Esophagus mucosa (tissue), 1 donor: ENCODE measurements around the gene KIF25. TPM values are rescaled to one million over a fixed set of nuclear protein-coding genes. Genes with fewer than 3 reads are reported as not detected.
A peak's percentile ranks its signal among the peaks of the same experiment; 100 is the strongest.
"Not testable (repeated sequence)": the region's sequence is repeated elsewhere in the genome, so short reads cannot be mapped to it uniquely, and the experiment has no call there.

Experiments used
- ATAC-seq: fragments of 200-7000 bp; cut with Tn5 transposase; one replicate; pipeline ENCODE4 v1.9.1; 2020
- total RNA-seq: library from RNA; stranded (reverse); gene quantifications from one replicate; pipeline ENCODE4 v1.2.4, GENCODE V29; 2023
- donor health status: DM: yes; HTN: yes; CAD: no.

Gene KIF25
- total RNA-seq, 1 donor from 2014 or later: not detected

- no peak for ATAC-seq
These were observed 859 bp upstream of the KIF25 start for GRCh38 chr6:167996424-167997199.

- ATAC-seq: no peak
These were observed 744 bp downstream of the KIF25 start for GRCh38 chr6:167998215-167998614.

GRCh38 chr6:168000198-168001028, 2.9 kb downstream of the KIF25 start:
- no peak for ATAC-seq

- no peak for ATAC-seq
These were observed 3.5 kb downstream of the KIF25 start for GRCh38 chr6:168001029-168001332.

- ATAC-seq: not testable (repeated sequence)
These were observed 4.0 kb downstream of the KIF25 start for GRCh38 chr6:168001514-168001913.

GRCh38 chr6:168002804-168003203, 5.3 kb downstream of the KIF25 start:
- ATAC-seq: no peak

- no peak for ATAC-seq
These were observed 6.6 kb downstream of the KIF25 start for GRCh38 chr6:168004023-168004422.

- ATAC-seq: no peak
These were observed 7.5 kb downstream of the KIF25 start for GRCh38 chr6:168004945-168005344.

GRCh38 chr6:168005796-168006195, 8.3 kb downstream of the KIF25 start:
- ATAC-seq: no peak

GRCh38 chr6:168007592-168008338, 10.3 kb downstream of the KIF25 start:
- peak; percentile 90 for ATAC-seq

GRCh38 chr6:168009331-168009730, 11.9 kb downstream of the KIF25 start:
- ATAC-seq: no peak

GRCh38 chr6:168011291-168011690, 13.8 kb downstream of the KIF25 start:
- ATAC-seq: no peak

- ATAC-seq: no peak
These were observed 15.2 kb downstream of the KIF25 start for GRCh38 chr6:168012431-168013249.

GRCh38 chr6:168013250-168013915, 15.9 kb downstream of the KIF25 start:
- ATAC-seq: no peak

- no peak for ATAC-seq
These were observed 17.0 kb downstream of the KIF25 start for GRCh38 chr6:168014428-168014827.

- no peak for ATAC-seq
These were observed 17.5 kb downstream of the KIF25 start for GRCh38 chr6:168015009-168015408.

- ATAC-seq: no peak
These were observed 18.2 kb downstream of the KIF25 start for GRCh38 chr6:168015482-168016175.

- ATAC-seq: no peak
These were observed 18.7 kb downstream of the KIF25 start for GRCh38 chr6:168016176-168016620.

- peak; percentile 70 for ATAC-seq
These were observed 19.5 kb downstream of the KIF25 start for GRCh38 chr6:168016721-168017525.

- ATAC-seq: no peak
These were observed 20.2 kb downstream of the KIF25 start for GRCh38 chr6:168017629-168018028.
